K562 (cell line): ENCODE results near the gene YPEL4. TPM values are rescaled to one million over a fixed set of nuclear protein-coding genes. Genes with fewer than 3 reads are reported as not detected.

Experiments used
- FOXJ3 ChIP-seq: sonication (generic); formaldehyde crosslinking; IDR thresholded peaks from 2 replicates; pipeline ENCODE4 v1.4.0; 2020; ENCODE audit warnings: mild to moderate bottlenecking, missing genetic modification reagents
- HMG20B ChIP-seq: fragments of 250-450 bp; sonication (Bioruptor Pico); IDR thresholded peaks from 2 replicates; pipeline ENCODE4 v1.5.0; 2021; ENCODE audit warnings: mild to moderate bottlenecking
- JUN ChIP-seq, 2 experiments: sonication (generic) in 1 of 2; formaldehyde crosslinking in 1 of 2; IDR thresholded peaks; 2 replicates each; pipeline versions ENCODE4 v1.6.1 to v1.8.0; 2012 to 2022; ENCODE audit warnings: borderline replicate concordance in 2 of 2, mild to moderate bottlenecking in 2 of 2, improper control_type of control experiment in 1 of 2, low read depth in 1 of 2, low read length in 1 of 2, missing genetic modification reagents in 1 of 2
- RBBP5 ChIP-seq: fragments of 200-600 bp; sonication (generic); IDR thresholded peaks from 2 replicates; pipeline ENCODE4 v1.6.1; 2012; ENCODE audit warnings: borderline replicate concordance, mild to moderate bottlenecking, low read length, control low read depth, inconsistent platforms; ENCODE audit not compliant: insufficient read depth, poor library complexity, severe bottlenecking
- RBM14 ChIP-seq: fragments of 200-400 bp; formaldehyde crosslinking; IDR thresholded peaks from 2 replicates; pipeline ENCODE4 v1.6.1; 2018; ENCODE audit warnings: low read depth, mild to moderate bottlenecking, low read length, moderate library complexity, borderline replicate concordance; ENCODE audit not compliant: insufficient read depth
- RCOR1 ChIP-seq, 2 experiments: IDR thresholded peaks; 2 replicates each; pipeline ENCODE4 v1.6.1; 2012; ENCODE audit warnings: low read depth in 2 of 2, low read length in 2 of 2, borderline replicate concordance in 1 of 2, improper control_type of control experiment in 1 of 2
- TAF1 ChIP-seq: IDR thresholded peaks from 2 replicates; pipeline ENCODE4 v1.6.1; 2011; ENCODE audit warnings: mild to moderate bottlenecking, low read length, moderate library complexity; ENCODE audit not compliant: insufficient read depth, control insufficient read depth, severe bottlenecking; ENCODE audit errors: extremely low read depth
- ZNF324 ChIP-seq: fragments of 250-450 bp; sonication (Bioruptor Pico); IDR thresholded peaks from 2 replicates; pipeline ENCODE4 v1.4.0; 2020; ENCODE audit warnings: mild to moderate bottlenecking
- ZNF583 ChIP-seq: fragments of 250-450 bp; sonication (Bioruptor Pico); IDR thresholded peaks from 2 replicates; pipeline ENCODE4 v1.4.0; 2020
- polyA plus RNA-seq, 8 experiments: library from polyadenylated mRNA; depleted of rRNA in 4 of 8; stranded (reverse) in 5 of 8; unstranded in 3 of 8; fragments of >200 nt; fragmentation: Nextera tagmentation in 2 of 8; fragmentation: Illumina TruSeq in 1 of 8; extraction: Ambion mirVana in 2 of 8; extraction: Trizol in 1 of 8; gene quantifications; 2 replicates each; pipeline versions ENCODE4 v1.2.1 to v1.2.3, GENCODE V29; 2011 to 2014; ENCODE audit warnings: inconsistent platforms in 1 of 8, missing spikeins in 1 of 8
- total RNA-seq, 7 experiments: library from RNA; depleted of rRNA in 6 of 7; stranded (reverse); fragments of >200 nt in 6 of 7; fragmentation: Illumina TruSeq in 2 of 7; extraction: Trizol in 2 of 7; gene quantifications; 2 replicates each; pipeline versions ENCODE4 v1.2.1 to v1.2.3, GENCODE V29; 2011 to 2021; ENCODE audit warnings: low replicate concordance in 1 of 7
- TF ChIP-seq, protein P1 (sequence below): fragments of 450-650 bp; IDR thresholded peaks from 2 replicates; pipeline ENCODE4 v1.6.1; 2018; ENCODE audit not compliant: partially characterized antibody
- TF ChIP-seq, protein P2 (sequence below): fragments of 250-450 bp; sonication (Bioruptor Pico); IDR thresholded peaks from 2 replicates; pipeline ENCODE4 v1.4.0; 2020; ENCODE audit warnings: mild to moderate bottlenecking
- TF ChIP-seq, protein P3 (sequence below): fragments of 450-650 bp; IDR thresholded peaks from 2 replicates; pipeline ENCODE4 v1.6.1; 2014; ENCODE audit warnings: low read depth, mild to moderate bottlenecking, moderate library complexity, borderline replicate concordance
- TF ChIP-seq, protein P4 (sequence below): sonication (generic); formaldehyde crosslinking; IDR thresholded peaks from 2 replicates; pipeline ENCODE4 v1.8.0; 2022; ENCODE audit warnings: mild to moderate bottlenecking, missing genetic modification reagents, borderline replicate concordance

YPEL4 gene
- total and polyA plus RNA-seq, 9 of the 15 experiments (the other 6 are each of a cell fraction or from before 2014, with no cell fraction given) = 0.07 to 1.4 (median 0.40) TPM; not detected in 2

DNA sequence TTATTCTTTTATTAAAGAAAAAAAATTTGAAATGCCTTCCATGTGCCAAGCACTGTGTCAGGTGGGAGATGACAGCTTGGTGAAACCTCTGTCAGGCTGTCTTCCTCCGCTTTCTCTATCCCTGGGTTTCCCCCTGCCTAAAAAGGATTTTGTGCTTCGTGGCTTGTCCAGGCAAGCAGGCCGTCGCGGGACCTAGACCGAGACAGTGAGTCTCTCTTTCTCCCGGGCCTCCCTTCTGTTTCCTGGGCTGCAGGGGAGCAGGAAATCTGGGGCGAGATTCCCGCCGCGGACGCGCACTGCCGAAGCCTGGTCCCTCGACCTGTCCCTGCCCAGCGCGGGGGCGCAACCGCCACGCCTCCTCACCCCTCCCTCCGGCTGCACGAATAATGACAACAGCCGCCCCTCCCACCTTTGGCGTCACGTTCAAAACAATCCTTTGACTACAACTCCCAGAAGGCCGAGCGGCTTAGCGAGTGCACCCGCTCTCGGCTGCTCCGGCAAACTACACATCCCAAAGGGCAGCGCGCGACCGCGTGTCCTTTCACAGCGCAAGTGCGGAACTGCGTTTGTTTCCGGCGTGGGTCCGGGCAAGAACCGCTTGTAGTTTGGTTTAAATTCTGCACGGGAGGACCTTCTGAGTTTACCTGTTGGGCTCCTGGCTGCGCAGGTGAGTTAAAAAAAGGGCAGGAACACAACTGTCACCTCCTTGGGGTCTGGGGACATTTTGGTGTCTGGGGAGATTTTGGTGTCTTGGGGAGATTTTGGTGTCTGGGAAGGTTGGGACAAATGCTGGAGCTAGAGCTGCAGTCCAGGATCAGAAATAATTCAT is 7.7 kb upstream of the YPEL4 start, which contains the start of gene CLP1 (continued):
- 0 out of 2 replicates have a peak, but pooled peaks have one; percentile 19 for TF ChIP-seq ZNF324 (CRISPR knock-in tag)
- TF ChIP-seq ZNF583 = peak; percentile 53; the same call in 1 of the 2 replicates
- TF ChIP-seq HMG20B (CRISPR knock-in tag) = no peak
- peak; percentile 64; the same call in 1 of the 2 replicates for TF ChIP-seq JUN (IDR thresholded peaks at IDR 0.05; ENCODE audit: borderline replicate concordance, low read depth, low read length)
- TF ChIP-seq JUN (CRISPR knock-in tag; IDR thresholded peaks at IDR 0.05; ENCODE audit: borderline replicate concordance) = no peak; the same call in 1 of the 2 replicates
- TF ChIP-seq, protein P1, sequence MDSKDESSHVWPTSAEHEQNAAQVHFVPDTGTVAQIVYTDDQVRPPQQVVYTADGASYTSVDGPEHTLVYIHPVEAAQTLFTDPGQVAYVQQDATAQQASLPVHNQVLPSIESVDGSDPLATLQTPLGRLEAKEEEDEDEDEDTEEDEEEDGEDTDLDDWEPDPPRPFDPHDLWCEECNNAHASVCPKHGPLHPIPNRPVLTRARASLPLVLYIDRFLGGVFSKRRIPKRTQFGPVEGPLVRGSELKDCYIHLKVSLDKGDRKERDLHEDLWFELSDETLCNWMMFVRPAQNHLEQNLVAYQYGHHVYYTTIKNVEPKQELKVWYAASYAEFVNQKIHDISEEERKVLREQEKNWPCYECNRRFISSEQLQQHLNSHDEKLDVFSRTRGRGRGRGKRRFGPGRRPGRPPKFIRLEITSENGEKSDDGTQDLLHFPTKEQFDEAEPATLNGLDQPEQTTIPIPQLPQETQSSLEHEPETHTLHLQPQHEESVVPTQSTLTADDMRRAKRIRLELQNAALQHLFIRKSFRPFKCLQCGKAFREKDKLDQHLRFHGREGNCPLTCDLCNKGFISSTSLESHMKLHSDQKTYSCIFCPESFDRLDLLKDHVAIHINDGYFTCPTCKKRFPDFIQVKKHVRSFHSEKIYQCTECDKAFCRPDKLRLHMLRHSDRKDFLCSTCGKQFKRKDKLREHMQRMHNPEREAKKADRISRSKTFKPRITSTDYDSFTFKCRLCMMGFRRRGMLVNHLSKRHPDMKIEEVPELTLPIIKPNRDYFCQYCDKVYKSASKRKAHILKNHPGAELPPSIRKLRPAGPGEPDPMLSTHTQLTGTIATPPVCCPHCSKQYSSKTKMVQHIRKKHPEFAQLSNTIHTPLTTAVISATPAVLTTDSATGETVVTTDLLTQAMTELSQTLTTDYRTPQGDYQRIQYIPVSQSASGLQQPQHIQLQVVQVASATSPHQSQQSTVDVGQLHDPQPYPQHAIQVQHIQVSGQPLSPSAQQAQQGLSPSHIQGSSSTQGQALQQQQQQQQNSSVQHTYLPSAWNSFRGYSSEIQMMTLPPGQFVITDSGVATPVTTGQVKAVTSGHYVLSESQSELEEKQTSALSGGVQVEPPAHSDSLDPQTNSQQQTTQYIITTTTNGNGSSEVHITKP = peak; percentile 86
- TF ChIP-seq, protein P2, sequence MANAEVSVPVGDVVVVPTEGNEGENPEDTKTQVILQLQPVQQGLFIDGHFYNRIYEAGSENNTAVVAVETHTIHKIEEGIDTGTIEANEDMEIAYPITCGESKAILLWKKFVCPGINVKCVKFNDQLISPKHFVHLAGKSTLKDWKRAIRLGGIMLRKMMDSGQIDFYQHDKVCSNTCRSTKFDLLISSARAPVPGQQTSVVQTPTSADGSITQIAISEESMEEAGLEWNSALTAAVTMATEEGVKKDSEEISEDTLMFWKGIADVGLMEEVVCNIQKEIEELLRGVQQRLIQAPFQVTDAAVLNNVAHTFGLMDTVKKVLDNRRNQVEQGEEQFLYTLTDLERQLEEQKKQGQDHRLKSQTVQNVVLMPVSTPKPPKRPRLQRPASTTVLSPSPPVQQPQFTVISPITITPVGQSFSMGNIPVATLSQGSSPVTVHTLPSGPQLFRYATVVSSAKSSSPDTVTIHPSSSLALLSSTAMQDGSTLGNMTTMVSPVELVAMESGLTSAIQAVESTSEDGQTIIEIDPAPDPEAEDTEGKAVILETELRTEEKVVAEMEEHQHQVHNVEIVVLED = peak; percentile 75
- TF ChIP-seq, protein P3, sequence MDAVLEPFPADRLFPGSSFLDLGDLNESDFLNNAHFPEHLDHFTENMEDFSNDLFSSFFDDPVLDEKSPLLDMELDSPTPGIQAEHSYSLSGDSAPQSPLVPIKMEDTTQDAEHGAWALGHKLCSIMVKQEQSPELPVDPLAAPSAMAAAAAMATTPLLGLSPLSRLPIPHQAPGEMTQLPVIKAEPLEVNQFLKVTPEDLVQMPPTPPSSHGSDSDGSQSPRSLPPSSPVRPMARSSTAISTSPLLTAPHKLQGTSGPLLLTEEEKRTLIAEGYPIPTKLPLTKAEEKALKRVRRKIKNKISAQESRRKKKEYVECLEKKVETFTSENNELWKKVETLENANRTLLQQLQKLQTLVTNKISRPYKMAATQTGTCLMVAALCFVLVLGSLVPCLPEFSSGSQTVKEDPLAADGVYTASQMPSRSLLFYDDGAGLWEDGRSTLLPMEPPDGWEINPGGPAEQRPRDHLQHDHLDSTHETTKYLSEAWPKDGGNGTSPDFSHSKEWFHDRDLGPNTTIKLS = peak; percentile 92
- peak in 1 of 2 experiments; percentile 14; a peak in 1 of 4 replicates for TF ChIP-seq RCOR1 (IDR thresholded peaks at IDR 0.05; ENCODE audit: borderline replicate concordance in 1 of 2, low read depth in 2 of 2, low read length in 2 of 2)
- peak; percentile 64 for TF ChIP-seq RBBP5
- no peak for TF ChIP-seq RBM14
- no peak for TF ChIP-seq FOXJ3 (CRISPR knock-in tag)
- TF ChIP-seq, protein P4, sequence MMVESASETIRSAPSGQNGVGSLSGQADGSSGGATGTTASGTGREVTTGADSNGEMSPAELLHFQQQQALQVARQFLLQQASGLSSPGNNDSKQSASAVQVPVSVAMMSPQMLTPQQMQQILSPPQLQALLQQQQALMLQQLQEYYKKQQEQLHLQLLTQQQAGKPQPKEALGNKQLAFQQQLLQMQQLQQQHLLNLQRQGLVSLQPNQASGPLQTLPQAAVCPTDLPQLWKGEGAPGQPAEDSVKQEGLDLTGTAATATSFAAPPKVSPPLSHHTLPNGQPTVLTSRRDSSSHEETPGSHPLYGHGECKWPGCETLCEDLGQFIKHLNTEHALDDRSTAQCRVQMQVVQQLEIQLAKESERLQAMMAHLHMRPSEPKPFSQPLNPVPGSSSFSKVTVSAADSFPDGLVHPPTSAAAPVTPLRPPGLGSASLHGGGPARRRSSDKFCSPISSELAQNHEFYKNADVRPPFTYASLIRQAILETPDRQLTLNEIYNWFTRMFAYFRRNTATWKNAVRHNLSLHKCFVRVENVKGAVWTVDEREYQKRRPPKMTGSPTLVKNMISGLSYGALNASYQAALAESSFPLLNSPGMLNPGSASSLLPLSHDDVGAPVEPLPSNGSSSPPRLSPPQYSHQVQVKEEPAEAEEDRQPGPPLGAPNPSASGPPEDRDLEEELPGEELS (CRISPR knock-in tag) = no peak
- peak; percentile 3 for TF ChIP-seq TAF1
